Measurements from ENCODE around the gene RIN3. TPM values are rescaled to one million over a fixed set of nuclear protein-coding genes. Genes with fewer than 3 reads are reported as not detected.

RIN3 gene
- total and polyA plus RNA-seq, 2 of the 4 experiments (the other 2 are of a cell fraction): 2.5 to 11.1 TPM

- ChIA-PET POLR2A (ENCODE audit: unreplicated experiment) (no interaction called here), CTCF (no interaction called here)
- H3K18ac ChIP-seq (ENCODE audit: low read depth, low read length): no peak overlapping the region; the same call in 1 of the 2 replicates
- H3K4me2 ChIP-seq (ENCODE audit: low read depth, low read length): no peak overlapping the region; the same call in 1 of the 2 replicates
- H3K56ac ChIP-seq (ENCODE audit: extremely low read depth, insufficient read depth, low read length): no peak overlapping the region
- no peak overlapping the region for H3K23ac ChIP-seq (ENCODE audit: low read depth, low read length)
- WGBS, 2 experiments (ENCODE audit: extremely low coverage in 2 of 2, insufficient read length in 1 of 2): 33% methylated on average over 4 of the region's 7 CpGs; no CpG with 5 or more reads in 1 of the 2 experiments
- no peaks in the 10 kb centered on the region for H3K9me3 ChIP-seq (ENCODE audit: control insufficient read depth, insufficient read depth, low read length)
- H2AK9ac ChIP-seq (replicated peaks; ENCODE audit: low read depth, low read length, poor library complexity): no peak overlapping the region
- dilution Hi-C loops (cut with HindIII; ENCODE audit: low sequenced_read_pairs, unreplicated experiment) (no loop called here), intact Hi-C loops (cut with micrococcal nuclease) (no loop called here), in situ Hi-C loops (cut with MboI; ENCODE audit: low sequenced_read_pairs) (no loop called here)
- H3K4me3 ChIP-seq (ENCODE audit: insufficient read depth, low read depth, low read length): no peak overlapping the region
- H3K9me1 ChIP-seq (ENCODE audit: insufficient read depth, low read length): peaks cover 9% of the 10 kb centered on the region; the same call in 1 of the 2 replicates
- H2BK120ac ChIP-seq (ENCODE audit: low read depth, low read length): no peak overlapping the region
- BruUV-seq (replicated peaks): no TSS peak
- no peak overlapping the region for H2AK5ac ChIP-seq (ENCODE audit: low read depth, low read length)
- no peak overlapping the region for H4K5ac ChIP-seq (ENCODE audit: low read depth, low read length)
- peak overlapping the region; percentile 1; the same call in 1 of the 2 replicates for H2BK20ac ChIP-seq (ENCODE audit: low read depth, low read length)
- TF ChIP-seq RFX5 (IDR thresholded peaks at IDR 0.05; ENCODE audit: low read depth, low read length) (no peak), MAZ (IDR thresholded peaks at IDR 0.05; ENCODE audit: borderline replicate concordance, low read depth, low read length) (no peak), CEBPB (IDR thresholded peaks at IDR 0.05; ENCODE audit: low read depth, low read length) (no peak), BHLHE40 (IDR thresholded peaks at IDR 0.05; ENCODE audit: low read depth, low read length) (no peak), RAD21 (IDR thresholded peaks at IDR 0.05; ENCODE audit: low read length) (no peak), SMC3 (IDR thresholded peaks at IDR 0.05; ENCODE audit: low read depth, low read length) (no peak), MAFK (IDR thresholded peaks at IDR 0.05; ENCODE audit: low read depth, low read length) (no peak)
- H3K14ac ChIP-seq (replicated peaks; ENCODE audit: low read depth, low read length): no peak overlapping the region; the same call in 1 of the 2 replicates
- peaks cover 2% of the 10 kb centered on the region; the same call in 1 of the 2 replicates for H4K20me1 ChIP-seq (ENCODE audit: insufficient read depth, low read length)
- ATAC-seq (ENCODE audit: low read depth) (peak; percentile 73), DNase-seq (peak; percentile 52)
- H4K8ac ChIP-seq (ENCODE audit: low read depth in 2 of 2, low read length in 2 of 2): no peak overlapping the region; a peak in 1 of 4 replicates
- H3K4me1 ChIP-seq (ENCODE audit: control insufficient read depth, insufficient read depth, low read length): peaks cover 10% of the 10 kb centered on the region
- H3K9ac ChIP-seq (ENCODE audit: low read depth, low read length): 0 out of 2 replicates have a peak overlapping the region, but pooled peaks have one; percentile 21
- peak overlapping the region; percentile 61; the same call in 1 of the 2 replicates for H3K27ac ChIP-seq (ENCODE audit: insufficient read depth, low read length)
- no peak overlapping the region for H2AFZ ChIP-seq (replicated peaks; ENCODE audit: low read length, poor library complexity)
- peak overlapping the region; percentile 4; the same call in 1 of the 2 replicates for H3K4ac ChIP-seq (ENCODE audit: low read depth, low read length)
- H4K91ac ChIP-seq (ENCODE audit: insufficient read depth, low read depth, low read length): no peak overlapping the region
- H2BK15ac ChIP-seq (ENCODE audit: low read depth, low read length): no peak overlapping the region
- H2BK5ac ChIP-seq (ENCODE audit: low read depth, low read length, poor library complexity, severe bottlenecking): no peak overlapping the region
- peaks cover 0 to 11% of the 10 kb centered on the region in 2 experiments; a peak in 2 of 4 replicates for H3K79me1 ChIP-seq (ENCODE audit: low read depth in 1 of 2, low read length in 2 of 2)
- H3K27me3 ChIP-seq (ENCODE audit: control insufficient read depth, insufficient read depth, low read length): no peaks in the 10 kb centered on the region
- H3K36me3 ChIP-seq (ENCODE audit: control insufficient read depth, insufficient read depth, low read length): peaks cover 6% of the 10 kb centered on the region; the same call in 1 of the 2 replicates
Measured at GRCh38 chr14:92637228-92637627, 123.6 kb downstream of the RIN3 start.
